Sigmoid colon (tissue), 4 donors: ENCODE results near the gene GTF2IRD1.

Experiments used
- POLR2A ChIP-seq, 2 donors: fragments of 450-650 bp; IDR thresholded peaks; one replicate each; pipeline ENCODE4 v1.6.1; 2016; ENCODE audit warnings: antibody characterized with exemption in 2 of 2, mild to moderate bottlenecking in 2 of 2, moderate library complexity in 2 of 2
- POLR2AphosphoS5 ChIP-seq, 4 donors: sonication (generic); formaldehyde crosslinking; IDR thresholded peaks; one replicate each; pipeline ENCODE4 v1.6.1; 2017; ENCODE audit warnings: antibody characterized with exemption in 4 of 4
- TF ChIP-seq, protein P1 (sequence below), 4 experiments: fragments of 450-650 bp in 3 of 4; fragments of 200-600 bp in 1 of 4; IDR thresholded peaks; one replicate each; pipeline ENCODE4 v1.5.1; 2016 to 2019; ENCODE audit warnings: antibody characterized with exemption in 4 of 4, mild to moderate bottlenecking in 3 of 4, moderate library complexity in 2 of 4

DNA sequence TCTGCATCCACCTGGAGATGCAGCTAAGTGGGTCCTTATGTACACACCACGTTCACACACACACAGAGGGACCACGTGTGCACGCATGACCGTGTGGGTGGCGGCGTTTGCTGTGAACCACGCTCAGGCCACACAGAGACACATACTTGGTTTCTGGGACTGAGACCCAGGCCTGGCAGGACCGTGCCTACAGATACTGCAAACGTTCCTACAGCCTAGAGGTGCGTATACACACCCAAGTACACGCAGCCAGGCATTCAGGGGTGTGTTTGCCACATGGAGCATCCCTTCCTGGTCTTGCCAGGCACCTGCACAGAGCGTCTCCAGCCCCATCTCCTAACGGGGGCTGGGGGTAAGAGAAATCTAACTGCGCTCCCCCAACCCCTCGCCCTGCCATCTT lies 49.0 kb upstream of the GTF2IRD1 start:
- TF ChIP-seq, protein P1, sequence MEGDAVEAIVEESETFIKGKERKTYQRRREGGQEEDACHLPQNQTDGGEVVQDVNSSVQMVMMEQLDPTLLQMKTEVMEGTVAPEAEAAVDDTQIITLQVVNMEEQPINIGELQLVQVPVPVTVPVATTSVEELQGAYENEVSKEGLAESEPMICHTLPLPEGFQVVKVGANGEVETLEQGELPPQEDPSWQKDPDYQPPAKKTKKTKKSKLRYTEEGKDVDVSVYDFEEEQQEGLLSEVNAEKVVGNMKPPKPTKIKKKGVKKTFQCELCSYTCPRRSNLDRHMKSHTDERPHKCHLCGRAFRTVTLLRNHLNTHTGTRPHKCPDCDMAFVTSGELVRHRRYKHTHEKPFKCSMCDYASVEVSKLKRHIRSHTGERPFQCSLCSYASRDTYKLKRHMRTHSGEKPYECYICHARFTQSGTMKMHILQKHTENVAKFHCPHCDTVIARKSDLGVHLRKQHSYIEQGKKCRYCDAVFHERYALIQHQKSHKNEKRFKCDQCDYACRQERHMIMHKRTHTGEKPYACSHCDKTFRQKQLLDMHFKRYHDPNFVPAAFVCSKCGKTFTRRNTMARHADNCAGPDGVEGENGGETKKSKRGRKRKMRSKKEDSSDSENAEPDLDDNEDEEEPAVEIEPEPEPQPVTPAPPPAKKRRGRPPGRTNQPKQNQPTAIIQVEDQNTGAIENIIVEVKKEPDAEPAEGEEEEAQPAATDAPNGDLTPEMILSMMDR (IDR thresholded peaks at IDR 0.05), result no peak
- TF ChIP-seq POLR2A (IDR thresholded peaks at IDR 0.05), result no peak
- no peak for TF ChIP-seq POLR2AphosphoS5 (IDR thresholded peaks at IDR 0.05)
